Measurements from ENCODE around the gene LRP8. TPM values are rescaled to one million over a fixed set of nuclear protein-coding genes. Genes with fewer than 3 reads are reported as not detected.

LRP8 gene
- total RNA-seq, 4 donors from 2014 or later, result 0.76 to 4.0 (median 2.0) TPM

GRCh38 chr1:53196485-53197290 lies 131.2 kb downstream of the LRP8 start, which contains the start of gene CPT2:
TSS of gene CPT2 (plus strand) at chr1:53196824. CDS start at chr1:53196944, 120 bp downstream.
- WGBS, 2 donors, result 1% methylated on average over 44 to 57 of the region's 57 CpGs
- intact Hi-C loops (cut with DNase I; ENCODE audit: low total_unique reads), result no loop called here
- peak in 1 of 2 donors; percentile 94 for TF ChIP-seq POLR2A (IDR thresholded peaks at IDR 0.05)
- TF ChIP-seq, protein P1, sequence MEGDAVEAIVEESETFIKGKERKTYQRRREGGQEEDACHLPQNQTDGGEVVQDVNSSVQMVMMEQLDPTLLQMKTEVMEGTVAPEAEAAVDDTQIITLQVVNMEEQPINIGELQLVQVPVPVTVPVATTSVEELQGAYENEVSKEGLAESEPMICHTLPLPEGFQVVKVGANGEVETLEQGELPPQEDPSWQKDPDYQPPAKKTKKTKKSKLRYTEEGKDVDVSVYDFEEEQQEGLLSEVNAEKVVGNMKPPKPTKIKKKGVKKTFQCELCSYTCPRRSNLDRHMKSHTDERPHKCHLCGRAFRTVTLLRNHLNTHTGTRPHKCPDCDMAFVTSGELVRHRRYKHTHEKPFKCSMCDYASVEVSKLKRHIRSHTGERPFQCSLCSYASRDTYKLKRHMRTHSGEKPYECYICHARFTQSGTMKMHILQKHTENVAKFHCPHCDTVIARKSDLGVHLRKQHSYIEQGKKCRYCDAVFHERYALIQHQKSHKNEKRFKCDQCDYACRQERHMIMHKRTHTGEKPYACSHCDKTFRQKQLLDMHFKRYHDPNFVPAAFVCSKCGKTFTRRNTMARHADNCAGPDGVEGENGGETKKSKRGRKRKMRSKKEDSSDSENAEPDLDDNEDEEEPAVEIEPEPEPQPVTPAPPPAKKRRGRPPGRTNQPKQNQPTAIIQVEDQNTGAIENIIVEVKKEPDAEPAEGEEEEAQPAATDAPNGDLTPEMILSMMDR (IDR thresholded peaks at IDR 0.05), result no peak
- peak; percentile 91 to 98 for DNase-seq (ENCODE audit: low spot score in 2 of 2)
- H3K4me3 ChIP-seq (ENCODE audit: low read depth, poor library complexity, severe bottlenecking), result peak within 1 kb of the TSS; percentile 93

- H3K4me3 ChIP-seq (ENCODE audit: low read depth, poor library complexity, severe bottlenecking), result peak overlapping the region; percentile 93
- DNase-seq (ENCODE audit: low spot score in 2 of 2), result no peak
- intact Hi-C loops (cut with DNase I; ENCODE audit: low total_unique reads), result no loop called here
- 27 to 34% methylated on average over 9 of the region's 9 CpGs for WGBS, 2 donors
- no peak for TF ChIP-seq POLR2A (IDR thresholded peaks at IDR 0.05)
- TF ChIP-seq, protein P1 (IDR thresholded peaks at IDR 0.05), result no peak
Measured at GRCh38 chr1:53196017-53196484, 131.8 kb downstream of the LRP8 start.

- WGBS, 2 donors, result 64 to 70% methylated on average over 11 of the region's 11 CpGs
- no peak for DNase-seq (ENCODE audit: low spot score in 2 of 2)
Measured at GRCh38 chr1:53195246-53196016, 132.4 kb downstream of the LRP8 start.

More at GRCh38 chr1:53195246-53196016, 132.4 kb downstream of the LRP8 start:
- TF ChIP-seq, protein P1 (IDR thresholded peaks at IDR 0.05), result no peak
- no peak for TF ChIP-seq POLR2A (IDR thresholded peaks at IDR 0.05)
- H3K4me3 ChIP-seq (ENCODE audit: low read depth, poor library complexity, severe bottlenecking), result no peak overlapping the region
- intact Hi-C loops (cut with DNase I; ENCODE audit: low total_unique reads), result no loop called here

Other genes starting within 250 kb of the LRP8 start
- not detected for gene SLC1A7, start 185.4 kb downstream of the LRP8 start, total RNA-seq
- gene CPT2, start 131.2 kb downstream of the LRP8 start, total RNA-seq, result 10 to 100 TPM; 30.1 to 47.1 (median 36.7) TPM
- gene CZIB, start 107.4 kb downstream of the LRP8 start, total RNA-seq, result 10 to 100 TPM; 19.1 to 39.8 (median 29.0) TPM
- gene MAGOH, start 89.6 kb downstream of the LRP8 start, total RNA-seq, result 10 to 100 TPM; 15.2 to 33.7 (median 21.1) TPM
- not detected for gene DMRTB1, start 131.3 kb upstream of the LRP8 start, total RNA-seq